ENCODE results near the gene G3BP1. TPM values are rescaled to one million over a fixed set of nuclear protein-coding genes. Genes with fewer than 3 reads are reported as not detected.
A peak's percentile ranks its signal among the peaks of the same experiment; 100 is the strongest.

The G3BP1 gene
- total and polyA plus RNA-seq, 9 of the 15 experiments (the other 6 are each of a cell fraction or from before 2014, with no cell fraction given), result 54.7 to 264 (median 105) TPM

DNA sequence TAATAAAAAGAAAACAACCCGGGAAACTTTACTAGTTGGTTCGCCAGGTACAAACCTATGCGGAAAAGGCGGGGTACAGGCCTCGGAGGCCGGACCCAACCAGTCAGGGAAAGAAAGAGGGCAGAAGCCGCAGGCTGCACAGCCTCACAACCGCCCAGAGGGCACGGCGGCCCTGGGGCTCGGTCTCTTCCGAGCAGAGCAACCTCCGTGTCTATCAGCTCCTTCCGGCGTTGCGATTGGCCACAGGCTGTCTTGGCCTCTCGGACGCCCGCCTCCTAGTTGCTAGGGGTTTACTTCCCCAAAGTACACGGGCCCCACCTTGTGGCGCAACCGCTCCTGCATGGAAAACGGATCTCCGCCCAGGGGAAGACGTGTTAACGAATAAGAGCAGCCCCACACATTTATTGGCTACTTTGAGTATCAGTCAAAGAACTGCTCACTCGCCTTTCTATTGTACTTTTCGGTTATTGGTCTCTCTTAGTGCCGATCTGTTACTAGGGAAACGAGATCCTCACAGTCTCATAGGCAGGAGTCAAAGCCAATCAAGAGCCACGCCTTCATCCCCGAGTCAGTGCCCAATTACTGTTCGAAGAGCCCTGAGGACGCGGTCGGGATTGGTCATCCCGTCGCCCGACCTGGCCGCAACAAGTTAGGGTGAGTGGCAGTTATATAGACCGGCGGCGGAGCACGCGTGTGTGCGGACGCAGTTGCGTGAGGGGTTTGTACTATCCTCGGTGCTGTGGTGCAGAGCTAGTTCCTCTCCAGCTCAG, at the start of gene G3BP1 (continued):
- TF ChIP-seq, protein P1, sequence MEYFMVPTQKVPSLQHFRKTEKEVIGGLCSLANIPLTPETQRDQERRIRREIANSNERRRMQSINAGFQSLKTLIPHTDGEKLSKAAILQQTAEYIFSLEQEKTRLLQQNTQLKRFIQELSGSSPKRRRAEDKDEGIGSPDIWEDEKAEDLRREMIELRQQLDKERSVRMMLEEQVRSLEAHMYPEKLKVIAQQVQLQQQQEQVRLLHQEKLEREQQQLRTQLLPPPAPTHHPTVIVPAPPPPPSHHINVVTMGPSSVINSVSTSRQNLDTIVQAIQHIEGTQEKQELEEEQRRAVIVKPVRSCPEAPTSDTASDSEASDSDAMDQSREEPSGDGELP (CRISPR knock-in tag; IDR thresholded peaks at IDR 0.05; ENCODE audit: borderline replicate concordance), result peak; percentile 53; the same call in 1 of the 2 replicates
- TF ChIP-seq ZNF140 (CRISPR knock-in tag; IDR thresholded peaks at IDR 0.05) (no peak), SETDB1 (IDR thresholded peaks at IDR 0.05; ENCODE audit: low read length) (no peak), RBM39 (optimal IDR thresholded peaks at IDR 0.05; ENCODE audit: low read depth, low read length) (no peak), ZNF174 (CRISPR knock-in tag; IDR thresholded peaks at IDR 0.05) (0 out of 2 replicates have a peak, but pooled peaks have one; percentile 61), SMAD1 (IDR thresholded peaks at IDR 0.05; ENCODE audit: low read depth, low read length, partially characterized antibody) (peak; percentile 89), ATF7 (IDR thresholded peaks at IDR 0.05) (peak; percentile 86; the same call in 1 of the 2 replicates), GTF2E2 (tag; IDR thresholded peaks at IDR 0.05) (peak; percentile 97), ARHGAP35 (IDR thresholded peaks at IDR 0.05; ENCODE audit: partially characterized antibody) (no peak), TAF1 (IDR thresholded peaks at IDR 0.05; ENCODE audit: control insufficient read depth, extremely low read depth, insufficient read depth, low read length, severe bottlenecking) (peak; percentile 91), FIP1L1 (IDR thresholded peaks at IDR 0.05; ENCODE audit: low read depth, low read length, poor library complexity, severe bottlenecking) (peak; percentile 77), ZNF764 (CRISPR knock-in tag; IDR thresholded peaks at IDR 0.05; ENCODE audit: low read depth) (no peak), CBX1 (IDR thresholded peaks at IDR 0.05; ENCODE audit: low read depth) (peak; percentile 57; the same call in 1 of the 2 replicates), ZFP36 (IDR thresholded peaks at IDR 0.05; ENCODE audit: low read depth, low read length, partially characterized antibody) (no peak), ILF3 (IDR thresholded peaks at IDR 0.05; ENCODE audit: borderline replicate concordance) (no peak), CEBPB (tag; IDR thresholded peaks at IDR 0.05) (peak; percentile 97), PRMT5 (CRISPR knock-in tag; IDR thresholded peaks at IDR 0.05) (no peak), EP400 (IDR thresholded peaks at IDR 0.05) (peak; percentile 95), ZBED1 (IDR thresholded peaks at IDR 0.05) (no peak; the same call in 1 of the 2 replicates), LARP7 (IDR thresholded peaks at IDR 0.05) (no peak)
- TF ChIP-seq, protein P2, sequence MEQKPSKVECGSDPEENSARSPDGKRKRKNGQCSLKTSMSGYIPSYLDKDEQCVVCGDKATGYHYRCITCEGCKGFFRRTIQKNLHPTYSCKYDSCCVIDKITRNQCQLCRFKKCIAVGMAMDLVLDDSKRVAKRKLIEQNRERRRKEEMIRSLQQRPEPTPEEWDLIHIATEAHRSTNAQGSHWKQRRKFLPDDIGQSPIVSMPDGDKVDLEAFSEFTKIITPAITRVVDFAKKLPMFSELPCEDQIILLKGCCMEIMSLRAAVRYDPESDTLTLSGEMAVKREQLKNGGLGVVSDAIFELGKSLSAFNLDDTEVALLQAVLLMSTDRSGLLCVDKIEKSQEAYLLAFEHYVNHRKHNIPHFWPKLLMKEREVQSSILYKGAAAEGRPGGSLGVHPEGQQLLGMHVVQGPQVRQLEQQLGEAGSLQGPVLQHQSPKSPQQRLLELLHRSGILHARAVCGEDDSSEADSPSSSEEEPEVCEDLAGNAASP (IDR thresholded peaks at IDR 0.05), result no peak
- TF ChIP-seq, protein P3, sequence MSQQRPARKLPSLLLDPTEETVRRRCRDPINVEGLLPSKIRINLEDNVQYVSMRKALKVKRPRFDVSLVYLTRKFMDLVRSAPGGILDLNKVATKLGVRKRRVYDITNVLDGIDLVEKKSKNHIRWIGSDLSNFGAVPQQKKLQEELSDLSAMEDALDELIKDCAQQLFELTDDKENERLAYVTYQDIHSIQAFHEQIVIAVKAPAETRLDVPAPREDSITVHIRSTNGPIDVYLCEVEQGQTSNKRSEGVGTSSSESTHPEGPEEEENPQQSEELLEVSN (IDR thresholded peaks at IDR 0.05; ENCODE audit: borderline replicate concordance in 1 of 2, extremely low read depth in 1 of 2, insufficient read depth in 1 of 2, insufficient read length in 1 of 2, low read depth in 1 of 2, low read length in 1 of 2, poor library complexity in 1 of 2, severe bottlenecking in 1 of 2), result no peak
- TF ChIP-seq, protein P4, sequence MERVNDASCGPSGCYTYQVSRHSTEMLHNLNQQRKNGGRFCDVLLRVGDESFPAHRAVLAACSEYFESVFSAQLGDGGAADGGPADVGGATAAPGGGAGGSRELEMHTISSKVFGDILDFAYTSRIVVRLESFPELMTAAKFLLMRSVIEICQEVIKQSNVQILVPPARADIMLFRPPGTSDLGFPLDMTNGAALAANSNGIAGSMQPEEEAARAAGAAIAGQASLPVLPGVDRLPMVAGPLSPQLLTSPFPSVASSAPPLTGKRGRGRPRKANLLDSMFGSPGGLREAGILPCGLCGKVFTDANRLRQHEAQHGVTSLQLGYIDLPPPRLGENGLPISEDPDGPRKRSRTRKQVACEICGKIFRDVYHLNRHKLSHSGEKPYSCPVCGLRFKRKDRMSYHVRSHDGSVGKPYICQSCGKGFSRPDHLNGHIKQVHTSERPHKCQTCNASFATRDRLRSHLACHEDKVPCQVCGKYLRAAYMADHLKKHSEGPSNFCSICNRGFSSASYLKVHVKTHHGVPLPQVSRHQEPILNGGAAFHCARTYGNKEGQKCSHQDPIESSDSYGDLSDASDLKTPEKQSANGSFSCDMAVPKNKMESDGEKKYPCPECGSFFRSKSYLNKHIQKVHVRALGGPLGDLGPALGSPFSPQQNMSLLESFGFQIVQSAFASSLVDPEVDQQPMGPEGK (CRISPR knock-in tag; IDR thresholded peaks at IDR 0.05; ENCODE audit: borderline replicate concordance), result 0 out of 2 replicates have a peak, but pooled peaks have one; percentile 24

Measured in K562 (cell line).